HG02938 (cell line): ENCODE data around the gene APLN.

ENCODE experiments used
- ATAC-seq: cut with Tn5 transposase; IDR thresholded peaks from one replicate; pipeline ENCODE4 v1.9.1; 2021; ENCODE audit warnings: mild to moderate bottlenecking, moderate library complexity; ENCODE audit not compliant: unreplicated experiment

APLN gene, protein sequence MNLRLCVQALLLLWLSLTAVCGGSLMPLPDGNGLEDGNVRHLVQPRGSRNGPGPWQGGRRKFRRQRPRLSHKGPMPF

DNA sequence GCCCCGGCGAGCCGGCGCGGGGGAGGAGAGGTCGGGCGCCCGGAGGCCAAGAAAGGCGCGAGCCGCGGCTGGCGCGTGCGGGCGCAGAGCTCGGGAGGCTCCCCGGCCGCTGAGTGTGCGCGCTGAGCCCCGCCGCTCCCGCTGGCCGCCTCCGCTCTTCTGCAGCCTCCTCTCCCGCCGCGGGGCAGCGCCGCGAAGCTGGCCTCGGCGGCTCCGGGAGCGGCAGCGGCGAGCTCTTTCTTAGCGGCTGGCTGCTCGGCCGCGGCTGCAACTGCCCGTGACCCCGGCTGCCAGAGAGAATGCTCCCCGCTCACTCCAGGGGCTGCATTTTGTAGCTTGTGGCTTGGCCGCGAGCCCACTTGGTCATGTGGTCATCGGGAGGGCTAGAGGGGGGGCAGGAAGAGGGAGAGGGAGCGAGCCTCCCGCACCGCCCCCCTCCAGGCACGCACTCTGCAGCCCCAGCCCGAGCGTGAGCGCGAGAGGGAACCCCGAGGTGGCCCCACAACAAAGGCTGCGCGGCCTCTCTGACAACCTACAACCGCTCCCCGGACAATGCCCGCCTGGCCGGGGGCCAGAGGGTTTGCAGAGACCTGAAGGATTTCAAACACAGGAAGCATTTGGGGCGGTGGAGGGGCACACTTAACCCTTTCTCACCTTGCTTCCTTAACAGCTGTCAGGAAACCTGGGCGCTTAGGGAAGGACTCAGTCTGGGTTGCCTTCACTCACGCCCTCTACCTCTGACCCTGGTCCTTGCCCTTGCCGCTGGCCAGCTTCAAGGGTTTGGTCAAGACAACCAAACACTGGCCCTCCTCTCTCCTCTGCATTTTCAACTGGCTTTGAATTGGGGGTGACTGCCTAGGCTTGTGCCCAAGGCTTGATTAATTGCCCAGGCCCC, at the start of gene APLN:
Gene APLN, minus strand, starts transcription at position 305 of the 895 bp plus-strand sequence. CDS start 326 bp downstream, outside the sequence.
- no peak for ATAC-seq

DNA sequence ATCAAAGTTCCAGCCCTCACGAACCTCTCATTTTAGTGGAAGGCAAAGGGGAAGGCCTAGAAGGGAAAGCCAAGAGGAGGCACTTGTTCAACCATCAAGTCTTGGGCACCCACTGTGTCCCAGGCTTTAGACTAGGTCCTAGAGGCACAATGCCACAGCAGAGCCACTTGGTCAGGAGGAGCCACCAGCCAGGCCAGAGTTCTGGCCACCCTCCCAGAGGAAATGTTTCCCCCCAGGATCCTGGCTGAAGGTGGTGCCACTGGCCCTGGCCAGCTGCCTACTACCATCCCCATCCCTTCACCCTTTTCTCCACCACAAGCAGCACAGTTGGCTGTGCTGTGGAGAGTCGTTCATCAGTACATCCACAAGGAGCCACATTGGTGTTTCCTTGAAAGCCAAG, 49.7 kb upstream of the APLN start:
- no peak for ATAC-seq

DNA sequence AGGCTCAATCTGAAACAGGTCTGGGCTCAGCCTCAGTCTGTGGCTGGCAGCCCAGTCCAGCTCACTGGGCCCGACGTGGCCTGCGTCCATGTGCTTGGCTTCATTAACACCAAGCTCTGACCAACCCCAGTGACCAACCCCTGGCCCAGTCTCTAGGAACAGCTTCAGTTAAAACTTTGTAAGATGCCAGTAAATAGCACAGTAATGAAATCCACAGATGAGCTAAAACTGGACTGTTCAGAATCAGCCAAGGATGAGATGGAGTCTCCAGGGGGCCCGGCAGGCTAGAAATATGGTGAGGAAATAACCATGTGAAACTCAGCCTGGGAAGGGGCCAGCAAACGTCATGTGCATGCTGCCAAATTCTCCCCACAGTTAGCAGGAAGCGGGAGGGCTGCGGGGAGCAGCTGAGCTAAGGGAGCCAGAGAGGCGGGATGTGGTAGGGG, 46.9 kb upstream of the APLN start:
- no peak for ATAC-seq

DNA sequence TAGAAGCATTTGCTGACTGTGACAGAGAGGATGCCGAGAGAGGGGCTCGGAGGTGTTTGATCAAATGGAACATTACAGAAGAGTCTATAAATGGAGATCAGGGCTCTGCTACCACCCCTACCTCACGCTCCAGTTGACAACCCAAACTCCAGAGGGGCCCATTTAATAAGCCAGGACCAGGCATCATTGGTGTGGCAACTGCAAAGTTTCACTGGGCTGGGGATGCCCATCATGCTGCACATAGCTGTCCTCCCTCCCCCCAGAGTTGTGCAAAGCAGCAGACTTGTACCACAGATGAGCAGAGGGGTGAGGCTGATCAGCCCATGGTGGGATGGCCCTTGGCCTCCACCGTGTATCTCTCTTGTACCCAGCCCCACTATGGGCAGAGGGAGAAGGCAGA, 45.8 kb upstream of the APLN start:
- ATAC-seq, result no peak

DNA sequence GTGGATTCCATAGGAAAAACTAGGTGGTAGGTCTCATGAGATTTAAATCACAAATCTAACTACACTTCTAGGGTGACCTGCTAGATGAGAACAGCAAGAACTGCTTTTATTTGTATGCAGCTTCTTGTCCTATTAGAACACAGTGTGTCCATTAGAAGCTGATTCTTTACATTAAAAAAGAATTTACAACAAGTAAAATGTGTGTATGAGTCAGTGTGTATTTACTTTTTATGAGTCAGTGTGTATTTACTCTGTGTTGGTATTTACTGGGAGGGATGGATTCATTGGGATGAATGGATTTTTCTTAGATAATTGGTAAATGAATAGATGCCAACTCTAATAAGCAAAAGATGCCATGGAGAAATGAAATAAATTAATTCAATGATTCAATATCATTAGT, 43.4 kb upstream of the APLN start:
- ATAC-seq, result no peak

DNA sequence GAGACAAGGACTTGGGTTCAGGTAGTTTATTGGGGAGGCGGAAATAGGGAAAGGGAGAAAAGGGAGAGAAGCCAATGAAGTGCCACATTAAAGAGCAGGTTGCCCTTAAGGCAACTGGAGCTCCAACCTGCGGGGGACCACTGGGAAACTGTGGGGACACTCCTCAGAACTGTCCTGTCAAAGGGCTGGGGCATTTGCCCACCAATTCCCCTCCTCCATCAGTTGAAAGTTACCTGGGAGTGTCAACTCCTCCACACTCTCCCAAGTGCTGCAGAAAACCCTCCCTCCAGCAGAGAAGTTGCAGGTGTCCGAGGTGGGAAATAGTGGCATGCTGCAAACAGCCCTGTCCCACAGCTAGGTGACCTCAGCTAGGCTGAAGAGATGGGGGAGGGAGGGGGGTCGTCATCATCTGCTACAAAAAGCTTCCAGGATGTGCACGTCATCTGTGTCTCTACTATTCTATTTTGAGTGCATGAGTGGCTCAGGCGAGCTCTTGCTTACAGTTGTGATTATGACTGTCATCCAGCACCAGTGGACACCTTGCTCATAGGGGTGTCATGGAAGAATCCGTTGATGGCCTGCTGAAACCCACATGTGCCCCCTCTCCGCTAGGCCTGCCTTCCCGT, 42.6 kb upstream of the APLN start:
- ATAC-seq, result no peak

DNA sequence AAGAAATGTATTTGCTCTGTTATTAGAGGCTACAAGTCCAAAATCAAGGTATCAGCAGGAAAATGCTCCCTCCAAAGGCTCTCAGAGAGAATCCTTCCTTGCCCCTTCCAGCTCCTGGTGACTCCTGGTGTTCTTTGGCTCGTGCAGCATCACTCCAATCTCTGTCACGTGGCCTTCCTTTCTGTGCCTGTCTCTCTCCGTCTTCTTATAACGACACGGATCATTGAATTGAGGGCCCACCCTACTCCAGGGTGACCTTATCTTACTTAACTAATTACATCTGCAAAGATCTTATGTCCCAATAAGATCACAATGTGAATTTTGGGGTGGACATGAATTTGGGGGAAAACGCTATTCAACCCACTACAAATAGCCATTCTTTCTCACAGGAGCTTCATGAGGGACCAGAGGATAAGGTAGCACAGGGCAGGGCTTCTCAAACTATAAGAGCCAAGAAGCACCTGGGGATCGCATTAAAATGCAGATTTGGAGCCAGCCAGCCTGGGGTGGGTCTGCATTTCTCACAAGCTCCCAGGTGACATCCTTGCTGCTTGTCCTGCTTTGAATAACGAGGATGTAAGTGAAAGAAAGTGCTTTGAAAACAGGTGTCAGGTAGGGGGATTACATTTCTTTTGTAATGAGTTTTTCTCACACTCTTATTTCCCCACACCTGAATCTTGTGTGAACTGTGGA, 41.9 kb upstream of the APLN start:
- ATAC-seq, result no peak

DNA sequence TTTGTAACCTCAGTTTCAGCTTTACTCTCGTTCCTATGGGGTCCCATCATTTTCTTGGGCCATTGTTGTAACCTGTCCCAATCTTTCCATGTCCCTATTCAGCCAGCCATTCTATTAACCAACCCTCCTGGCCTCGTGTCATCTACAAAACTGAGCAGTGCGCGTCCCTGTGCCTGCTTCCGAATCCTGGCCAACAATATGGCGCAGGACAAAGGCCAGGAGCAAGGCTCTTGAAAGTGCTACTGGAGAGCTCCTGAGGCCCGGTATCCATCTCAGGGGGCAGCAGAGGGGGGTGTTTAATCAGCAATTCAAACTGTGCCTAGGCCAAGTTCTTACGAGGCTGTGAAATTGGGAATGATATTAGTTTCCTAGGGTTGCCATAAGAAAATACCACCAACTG, 41.2 kb upstream of the APLN start:
- ATAC-seq, result no peak

DNA sequence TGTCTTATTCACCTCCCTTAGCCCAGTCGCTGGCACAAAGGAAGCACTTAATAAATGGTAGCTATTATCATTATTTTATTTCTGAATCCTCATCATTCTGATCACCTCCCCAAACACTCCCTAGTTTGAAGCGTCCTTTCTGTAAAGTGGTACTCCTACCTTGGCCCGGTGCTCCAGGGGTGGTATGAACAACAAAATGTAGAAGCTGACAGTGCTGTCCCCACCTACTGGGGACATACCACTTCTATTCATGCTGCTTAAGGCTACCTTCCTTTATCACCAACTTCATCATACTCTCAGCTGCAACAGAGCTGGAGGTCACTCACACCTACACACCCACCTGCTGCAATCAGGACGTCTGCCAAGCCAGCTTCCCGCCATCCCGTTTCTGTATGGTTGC, 40.8 kb upstream of the APLN start:
- ATAC-seq, result no peak

DNA sequence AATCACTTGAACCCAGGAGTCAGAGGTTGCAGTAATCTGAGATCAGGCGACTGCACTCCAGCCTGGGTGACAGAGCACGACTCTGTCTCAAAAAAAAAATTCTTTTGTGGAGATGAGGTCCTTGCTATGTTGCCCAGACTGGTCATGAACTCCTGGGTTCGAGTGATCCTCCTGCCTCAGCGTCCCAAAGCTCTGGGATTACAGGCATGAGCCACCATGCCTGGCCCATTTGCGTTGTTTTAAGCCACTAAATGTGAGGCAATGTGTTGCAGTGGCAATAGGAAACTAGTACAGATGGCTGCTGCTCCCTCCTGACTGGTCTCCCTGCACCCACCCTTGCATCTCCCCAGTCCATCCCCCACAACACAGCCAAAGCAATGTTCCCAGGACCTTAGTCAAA, 40.0 kb upstream of the APLN start:
- no peak for ATAC-seq

DNA sequence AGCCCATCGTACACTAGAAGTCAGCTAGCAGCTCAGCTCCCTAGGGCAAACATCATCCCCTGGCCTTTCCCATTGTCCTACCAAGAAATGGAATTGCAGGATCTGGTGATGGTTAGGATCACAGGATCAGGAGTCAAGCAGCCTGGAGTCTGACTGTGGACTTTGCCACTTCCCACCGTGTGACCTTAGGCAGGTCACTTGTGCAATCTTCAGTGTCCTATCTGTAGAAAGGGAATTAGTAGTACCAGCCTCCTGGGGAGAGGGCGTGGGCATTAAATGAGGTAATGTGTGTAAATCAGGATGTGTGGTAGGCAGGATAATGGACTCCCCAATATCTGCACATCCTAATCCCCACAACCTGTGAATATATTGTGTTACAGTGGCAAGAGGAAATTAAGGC, 38.6 kb upstream of the APLN start:
- ATAC-seq, result no peak

DNA sequence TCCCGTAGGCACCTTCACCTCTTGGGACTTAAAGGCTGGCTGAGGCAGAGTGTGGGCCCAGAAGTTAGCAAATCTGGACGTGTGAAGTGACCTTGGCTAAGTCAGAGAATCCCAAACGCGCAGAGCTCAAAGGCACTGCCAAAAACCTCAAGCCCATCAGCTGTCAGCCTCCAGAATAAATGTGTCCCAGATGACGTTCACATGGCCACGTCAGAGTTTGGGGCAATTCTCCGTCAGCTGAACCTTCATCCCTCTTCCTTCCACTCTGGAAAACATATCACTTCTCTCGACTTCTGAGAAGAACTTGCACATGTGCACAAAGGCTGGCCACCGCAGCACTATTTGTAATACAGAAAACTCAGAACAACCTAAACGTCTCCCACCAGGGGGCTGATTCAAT, 35.7 kb upstream of the APLN start:
- ATAC-seq, result no peak

DNA sequence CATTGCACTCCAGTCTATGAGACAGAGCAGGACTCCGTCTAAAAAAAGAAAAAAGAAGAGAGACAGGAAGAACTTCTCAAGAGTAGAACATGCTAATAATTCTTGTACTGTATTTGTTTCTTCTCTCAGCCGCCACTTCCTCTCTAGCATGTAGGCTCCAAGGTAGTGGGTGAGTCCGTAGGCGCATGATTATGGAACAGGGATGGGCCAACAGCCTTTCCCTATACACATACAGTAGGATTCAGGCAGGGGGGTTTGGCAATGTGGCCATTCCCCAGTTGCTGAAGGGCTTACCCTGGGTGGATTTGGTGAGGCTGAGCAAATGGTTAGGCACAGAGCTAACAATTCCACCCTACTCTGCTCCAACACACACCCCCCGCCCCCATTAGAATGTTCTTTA, 35.0 kb upstream of the APLN start:
- no peak for ATAC-seq

DNA sequence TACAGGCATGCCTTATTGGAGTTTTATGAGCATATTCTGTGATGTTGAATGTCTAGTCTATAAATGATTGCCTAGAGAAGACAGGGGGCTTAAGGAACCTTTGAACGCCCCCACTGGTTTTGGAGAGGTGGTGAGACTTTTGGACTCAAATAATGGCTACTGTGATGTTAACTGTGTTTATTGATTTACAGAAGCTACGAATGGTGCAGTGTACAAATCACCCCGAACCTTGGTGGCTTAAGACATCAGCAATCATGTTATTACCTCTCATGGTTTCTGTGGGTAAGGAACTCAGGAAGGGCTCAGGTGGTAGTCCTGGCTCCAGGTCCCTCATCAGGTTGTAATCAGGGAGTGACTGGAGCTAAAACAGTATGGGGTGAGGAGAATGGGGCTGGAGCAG, 33.3 kb upstream of the APLN start:
- ATAC-seq, result no peak

DNA sequence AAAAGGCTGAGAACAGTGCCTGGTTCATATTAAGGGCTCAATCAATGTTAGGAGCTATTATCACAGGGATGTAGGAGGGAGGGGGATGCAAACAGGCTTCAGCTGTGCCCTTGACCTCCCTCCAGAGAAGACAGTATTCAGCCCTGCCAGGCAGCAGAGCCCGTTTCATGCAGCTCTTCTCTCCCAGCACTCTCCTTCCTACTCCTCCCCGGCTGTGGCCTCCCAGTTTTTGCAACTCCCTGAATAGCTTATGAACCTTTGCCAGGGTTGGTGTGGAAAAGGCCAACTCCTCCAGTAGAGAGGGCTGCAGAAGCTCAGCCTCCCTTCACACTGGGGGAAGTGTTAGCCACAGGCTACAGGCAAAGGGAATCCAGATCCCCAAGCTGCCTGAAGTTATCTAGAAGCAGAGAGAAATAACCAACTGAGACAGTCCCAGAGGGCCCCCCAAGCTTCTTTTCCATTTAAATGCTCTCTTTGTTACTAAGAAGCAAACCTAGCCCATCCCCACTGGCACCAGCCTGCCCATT, 31.7 kb upstream of the APLN start:
- no peak for ATAC-seq

DNA sequence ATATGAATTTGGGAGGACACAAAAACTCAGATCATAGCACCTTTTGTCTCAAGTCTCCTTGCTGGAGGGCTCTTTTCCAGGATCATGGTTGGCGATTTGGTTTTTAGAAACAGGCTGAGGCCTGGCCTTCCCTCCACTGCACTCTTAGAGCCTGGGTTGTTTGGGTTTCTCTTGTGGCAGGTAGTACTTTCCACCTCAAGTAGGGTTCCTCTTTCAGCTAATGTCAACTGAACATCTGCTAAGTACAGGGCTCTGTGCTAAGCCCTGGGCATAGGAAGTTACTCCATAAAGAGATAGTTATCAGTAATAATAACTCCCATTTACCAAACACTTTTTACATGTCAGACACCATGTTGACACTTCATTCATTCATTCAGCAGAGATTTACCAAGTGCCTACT, 28.2 kb upstream of the APLN start:
- no peak for ATAC-seq

DNA sequence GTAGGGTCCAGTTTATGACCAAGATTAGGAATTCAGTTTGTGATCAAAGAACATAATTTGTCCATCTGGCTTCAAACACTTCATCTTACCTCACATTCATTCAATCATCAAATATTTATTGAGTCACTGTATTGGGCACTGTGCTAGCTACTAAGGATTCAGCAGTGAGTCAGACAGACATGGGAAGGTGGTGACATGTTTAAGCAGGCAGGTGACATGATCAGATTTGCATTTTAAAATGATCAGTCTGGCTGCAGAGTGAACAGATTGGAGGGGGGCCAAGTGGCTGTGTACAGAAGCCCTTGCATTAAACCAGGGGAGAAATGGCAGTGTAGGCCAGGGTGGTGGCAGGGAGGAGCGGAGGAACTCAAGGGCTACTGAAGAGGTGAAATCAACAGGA, 25.1 kb upstream of the APLN start:
- ATAC-seq, result no peak

DNA sequence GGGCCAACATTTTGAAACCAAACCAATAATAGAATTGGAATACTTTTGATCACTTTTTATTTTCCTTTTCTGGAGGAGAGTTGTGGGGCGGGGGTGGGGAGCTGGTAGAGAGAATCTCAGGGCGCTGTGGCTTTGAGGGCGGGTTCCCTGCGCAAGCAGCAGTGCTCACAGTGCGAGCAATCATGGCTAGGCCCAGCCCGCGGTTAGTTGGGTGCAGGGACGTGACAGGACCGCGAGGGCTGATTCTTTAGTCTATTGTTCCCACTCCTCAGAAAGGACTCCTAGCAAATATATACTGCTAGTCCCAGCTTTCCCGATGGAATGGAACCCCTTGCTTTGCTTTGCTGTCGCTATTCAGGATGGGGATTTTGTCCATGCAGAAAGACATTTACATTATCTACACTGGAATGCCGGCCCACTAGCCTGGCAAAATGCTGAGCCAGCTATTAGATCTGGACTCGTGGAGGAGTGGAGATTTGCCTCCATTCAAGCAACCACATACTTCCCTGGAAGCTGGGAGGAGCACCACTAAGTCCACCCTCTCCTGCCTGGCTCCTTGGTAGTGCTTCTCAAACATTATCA, 23.9 kb upstream of the APLN start:
- ATAC-seq, result no peak

DNA sequence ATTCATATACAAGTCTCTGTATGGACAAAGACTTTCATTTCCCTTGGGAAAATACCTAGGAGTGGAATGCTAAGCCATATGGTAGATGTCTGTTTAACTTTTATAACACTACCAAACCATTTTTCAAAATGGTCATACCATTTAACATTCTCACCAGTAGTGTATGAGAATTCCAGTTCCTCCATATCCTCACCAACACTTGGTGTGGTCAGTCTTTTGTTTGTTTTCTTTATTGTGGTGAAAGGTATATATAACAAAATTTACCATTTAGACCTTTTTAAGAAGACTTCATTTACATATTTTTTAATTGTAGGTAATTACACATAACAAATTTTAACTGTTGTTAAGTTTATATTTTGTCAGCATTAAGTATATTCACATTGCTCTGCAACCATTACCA, 12.7 kb upstream of the APLN start:
- ATAC-seq, result no peak

DNA sequence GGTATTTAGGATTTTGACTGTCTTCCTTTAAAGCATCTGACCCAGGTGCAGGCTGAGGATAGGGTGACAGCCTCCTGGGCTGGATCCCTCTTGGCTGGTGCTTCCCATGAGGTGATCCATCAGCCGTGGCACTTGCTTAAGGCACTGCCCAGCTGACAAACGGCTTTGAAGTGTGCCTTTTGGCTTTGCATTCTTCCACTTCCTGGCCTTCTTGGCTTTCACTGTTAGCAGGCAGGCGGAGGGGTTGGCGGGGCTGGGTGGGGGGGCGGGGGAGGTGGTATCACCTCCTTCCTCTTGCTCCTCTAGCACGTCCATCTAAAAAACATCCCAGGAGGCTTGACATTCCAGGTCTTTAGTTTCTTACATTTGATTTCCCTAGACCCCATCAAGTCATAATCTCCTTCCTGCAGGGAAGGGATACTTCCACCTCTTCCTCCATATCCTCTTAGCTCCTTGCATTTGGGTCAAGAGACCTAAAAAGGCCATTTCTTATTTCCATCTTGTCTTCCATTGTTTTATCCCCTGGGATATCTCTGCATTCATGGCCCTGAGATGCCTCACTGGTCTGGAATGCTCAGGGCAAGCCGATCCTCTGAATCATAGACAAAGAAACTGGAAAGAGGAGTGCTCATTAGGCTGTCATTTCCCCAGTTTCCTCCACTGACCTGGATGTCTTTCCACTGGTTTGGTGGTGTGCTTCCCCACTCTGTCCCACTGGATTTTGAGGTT, 11.3 kb upstream of the APLN start:
- no peak for ATAC-seq
